Body of pancreas (tissue), 4 donors: ENCODE results near the gene TCIRG1. TPM values are rescaled to one million over a fixed set of nuclear protein-coding genes. Genes with fewer than 3 reads are reported as not detected.

Experiments
- ATAC-seq: fragments of 150-250 bp; one replicate; pipeline ENCODE4 v1.9.1; 2016
- DNase-seq, 4 donors: peaks; one replicate each; pipeline ENCODE4 v3.0.0-alpha.2; 2019
- H3K27ac ChIP-seq, 4 donors: fragments of 200-600 bp; sonication (generic); 1 replicate in 3 of 4; 2 replicates in 1 of 4; pipeline versions ENCODE4 v1.5.1 to v1.6.1; 2016 to 2019; ENCODE audit warnings: mild to moderate bottlenecking in 1 of 4, mixed read lengths in 1 of 4, moderate library complexity in 1 of 4
- H3K27me3 ChIP-seq, 2 donors: fragments of 200-600 bp; sonication (generic); one replicate each; pipeline ENCODE4 v1.6.0; 2016; ENCODE audit warnings: mild to moderate bottlenecking in 1 of 2
- H3K36me3 ChIP-seq, 2 donors: fragments of 200-600 bp; sonication (generic); replicated peaks in 1 of 2; 2 replicates each; pipeline ENCODE4 v1.5.1; 2016; ENCODE audit warnings: low read depth in 2 of 2; ENCODE audit not compliant: insufficient read depth in 1 of 2
- H3K4me1 ChIP-seq: fragments of 200-600 bp; sonication (generic); one replicate; pipeline ENCODE4 v1.6.0; 2016
- H3K4me3 ChIP-seq, 2 donors: fragments of 200-600 bp; sonication (generic); 1 replicate in 1 of 2; 2 replicates in 1 of 2; pipeline ENCODE4 v1.5.1; 2016 to 2019
- H3K9me3 ChIP-seq, 3 donors: fragments of 200-600 bp; sonication (generic); 1 replicate in 2 of 3; 2 replicates in 1 of 3; pipeline ENCODE4 v1.5.1; 2016
- POLR2A ChIP-seq, 3 donors: fragments of 450-650 bp; IDR thresholded peaks; one replicate each; pipeline ENCODE4 v1.6.1; 2016; ENCODE audit warnings: antibody characterized with exemption in 3 of 3, mild to moderate bottlenecking in 2 of 3
- WGBS, 2 donors: methylation state at CpG; one replicate each; pipeline ENCODE4 v1.1.5; 2017; 5-methylcytosine and 5-hydroxymethylcytosine counted together
- intact Hi-C: fragments of 100-400 bp; cut with DNase I; formaldehyde crosslinking; loops from one replicate; pipeline ENCODE4 v1.15.1; 2023
- total RNA-seq, 2 donors: library from RNA; depleted of rRNA; stranded (reverse); fragments of >200 nt; gene quantifications; one replicate each; pipeline ENCODE4 v1.1.0, GENCODE V29; 2016
- TF ChIP-seq, protein P1 (sequence below), 7 experiments: fragments of 450-650 bp in 4 of 7; fragments of 200-600 bp in 3 of 7; sonication (generic) in 3 of 7; IDR thresholded peaks; one replicate each; pipeline ENCODE4 v1.5.1; 2016 to 2019; ENCODE audit warnings: antibody characterized with exemption in 7 of 7

Gene TCIRG1
- total RNA-seq, 2 donors from 2014 or later: 488 to 798 TPM

DNA sequence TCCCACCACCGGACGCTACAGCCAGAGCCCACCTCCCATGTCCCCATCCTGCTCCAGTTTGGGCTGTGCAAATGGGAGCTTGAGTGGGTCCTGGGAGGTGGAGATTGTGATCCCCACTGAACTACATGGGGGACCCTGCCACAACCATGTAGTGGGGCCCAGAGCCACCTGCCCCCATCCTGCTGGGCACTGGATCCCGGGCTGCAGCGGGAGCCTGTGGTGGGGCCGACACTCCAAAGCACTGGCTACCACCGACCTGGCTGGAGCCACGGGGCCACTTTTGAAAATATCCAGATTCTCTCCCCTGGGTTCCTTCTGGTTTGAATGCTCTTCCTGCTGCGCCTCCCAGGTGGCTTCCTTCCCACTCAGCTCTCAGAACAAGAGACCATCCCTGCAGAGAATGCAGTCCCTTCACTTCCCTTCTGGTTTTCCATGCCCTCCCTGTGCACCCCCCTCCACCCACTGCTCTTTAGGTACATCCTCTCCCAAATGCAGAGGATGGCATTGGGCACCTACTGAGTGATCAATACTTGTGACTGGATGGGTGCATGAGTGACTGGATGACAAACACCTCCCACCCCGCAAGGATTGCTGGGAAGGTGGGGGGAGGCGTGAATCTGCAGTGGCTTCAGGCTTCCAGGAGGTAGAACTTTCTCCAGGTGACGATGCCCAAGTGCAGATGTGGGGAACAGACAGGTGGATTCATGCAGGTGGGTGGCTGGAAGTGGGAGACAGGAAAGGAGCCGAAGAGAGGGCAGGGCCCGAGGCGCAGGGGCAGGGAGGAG is 34.1 kb upstream of the TCIRG1 start:
- Histone ChIP-seq H3K4me3 (no peak overlapping the region), H3K27me3 (no peaks in the 10 kb centered on the region), H3K9me3 (no peaks in the 10 kb centered on the region), H3K4me1 (peaks cover 34% of the 10 kb centered on the region), H3K36me3 (no peaks in the 10 kb centered on the region), H3K27ac (no peak overlapping the region)
- DNase-seq (no peak), ATAC-seq (no peak)
- TF ChIP-seq, protein P1, sequence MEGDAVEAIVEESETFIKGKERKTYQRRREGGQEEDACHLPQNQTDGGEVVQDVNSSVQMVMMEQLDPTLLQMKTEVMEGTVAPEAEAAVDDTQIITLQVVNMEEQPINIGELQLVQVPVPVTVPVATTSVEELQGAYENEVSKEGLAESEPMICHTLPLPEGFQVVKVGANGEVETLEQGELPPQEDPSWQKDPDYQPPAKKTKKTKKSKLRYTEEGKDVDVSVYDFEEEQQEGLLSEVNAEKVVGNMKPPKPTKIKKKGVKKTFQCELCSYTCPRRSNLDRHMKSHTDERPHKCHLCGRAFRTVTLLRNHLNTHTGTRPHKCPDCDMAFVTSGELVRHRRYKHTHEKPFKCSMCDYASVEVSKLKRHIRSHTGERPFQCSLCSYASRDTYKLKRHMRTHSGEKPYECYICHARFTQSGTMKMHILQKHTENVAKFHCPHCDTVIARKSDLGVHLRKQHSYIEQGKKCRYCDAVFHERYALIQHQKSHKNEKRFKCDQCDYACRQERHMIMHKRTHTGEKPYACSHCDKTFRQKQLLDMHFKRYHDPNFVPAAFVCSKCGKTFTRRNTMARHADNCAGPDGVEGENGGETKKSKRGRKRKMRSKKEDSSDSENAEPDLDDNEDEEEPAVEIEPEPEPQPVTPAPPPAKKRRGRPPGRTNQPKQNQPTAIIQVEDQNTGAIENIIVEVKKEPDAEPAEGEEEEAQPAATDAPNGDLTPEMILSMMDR (IDR thresholded peaks at IDR 0.05): no peak
- TF ChIP-seq POLR2A (IDR thresholded peaks at IDR 0.05): no peak
- intact Hi-C loops: no loop called here
- 69 to 76% methylated on average over 10 to 14 of the region's 14 CpGs for WGBS, 2 donors

DNA sequence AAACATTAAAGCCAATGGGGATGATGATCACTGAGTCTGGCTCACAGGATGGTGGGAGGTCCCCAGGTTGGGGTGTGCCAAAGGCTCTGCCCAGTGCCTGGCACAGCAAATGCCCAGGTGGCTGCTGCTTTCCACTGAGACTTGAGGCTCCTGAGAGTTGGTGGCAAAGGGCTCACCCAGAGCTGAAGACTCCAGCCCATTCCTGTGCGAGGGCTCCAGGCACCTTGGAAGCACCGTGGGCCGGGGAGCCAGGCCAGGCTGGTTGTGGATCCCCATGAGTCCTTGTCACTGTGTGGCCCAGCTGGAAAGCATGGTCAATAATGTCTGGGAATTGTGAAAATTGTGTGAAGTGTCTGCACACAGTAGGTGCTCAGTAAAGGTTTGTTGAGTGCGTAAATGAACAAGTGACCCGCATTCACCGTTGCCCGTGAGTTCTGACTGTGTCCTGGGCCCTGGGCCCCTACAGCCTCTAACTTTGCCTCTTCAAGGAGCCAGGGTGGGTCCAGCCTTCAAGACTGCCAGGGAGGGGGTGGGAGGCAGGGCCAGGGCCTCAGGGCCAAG is 32.1 kb upstream of the TCIRG1 start:
- intact Hi-C loops: no loop called here
- Histone ChIP-seq H3K27ac (no peak overlapping the region), H3K9me3 (no peaks in the 10 kb centered on the region), H3K36me3 (no peaks in the 10 kb centered on the region), H3K27me3 (no peaks in the 10 kb centered on the region), H3K4me3 (no peak overlapping the region), H3K4me1 (peaks cover 53% of the 10 kb centered on the region)
- no peak for ATAC-seq
- 83 to 96% methylated on average over 3 to 7 of the region's 7 CpGs for WGBS, 2 donors
- no peak for TF ChIP-seq POLR2A (IDR thresholded peaks at IDR 0.05)
- TF ChIP-seq, protein P1 (IDR thresholded peaks at IDR 0.05): no peak
- DNase-seq: no peak

DNA sequence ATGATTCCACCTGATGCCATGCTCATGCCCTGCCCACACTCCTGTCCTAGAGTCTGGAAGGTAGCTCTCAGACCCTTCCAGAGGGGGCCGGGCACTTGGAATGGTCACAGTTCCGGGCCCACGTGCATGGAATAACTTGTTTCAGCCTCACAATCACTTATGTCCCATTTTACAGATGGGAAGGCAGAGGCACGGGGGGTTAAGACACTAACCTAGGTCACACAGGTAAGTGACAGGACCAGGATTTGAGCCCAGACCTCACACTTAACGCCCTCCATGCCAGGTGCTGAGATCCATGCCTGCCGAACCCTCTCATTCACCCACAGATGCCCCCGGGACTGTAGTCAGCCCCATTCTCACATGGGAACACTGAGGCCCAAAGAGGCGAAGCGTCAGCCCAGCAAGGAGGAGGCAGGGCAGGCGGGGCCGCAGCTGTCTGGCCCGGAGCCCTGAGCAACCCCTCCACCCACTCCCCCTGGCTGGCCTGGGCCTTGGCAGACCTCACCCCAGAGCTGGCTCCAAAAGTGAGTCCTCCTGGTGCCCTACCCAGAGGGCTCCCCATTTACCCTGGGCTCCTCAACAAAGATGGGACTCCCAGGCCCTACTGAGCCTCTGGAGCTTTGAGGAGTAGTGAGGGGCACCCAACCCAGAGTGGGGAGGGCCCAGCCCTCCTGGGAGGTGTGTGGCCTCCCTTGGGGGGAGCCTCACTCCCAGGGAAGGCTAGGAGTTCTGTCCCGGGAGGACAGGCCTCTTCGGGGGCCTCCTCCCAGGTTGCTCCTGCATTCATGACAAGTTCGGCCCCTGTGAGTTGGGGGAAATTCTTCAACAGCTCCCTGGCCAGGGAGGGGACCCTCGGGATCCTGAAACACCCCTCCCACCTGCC is 31.1 kb upstream of the TCIRG1 start:
- intact Hi-C loops: no loop called here
- DNase-seq: no peak

DNA sequence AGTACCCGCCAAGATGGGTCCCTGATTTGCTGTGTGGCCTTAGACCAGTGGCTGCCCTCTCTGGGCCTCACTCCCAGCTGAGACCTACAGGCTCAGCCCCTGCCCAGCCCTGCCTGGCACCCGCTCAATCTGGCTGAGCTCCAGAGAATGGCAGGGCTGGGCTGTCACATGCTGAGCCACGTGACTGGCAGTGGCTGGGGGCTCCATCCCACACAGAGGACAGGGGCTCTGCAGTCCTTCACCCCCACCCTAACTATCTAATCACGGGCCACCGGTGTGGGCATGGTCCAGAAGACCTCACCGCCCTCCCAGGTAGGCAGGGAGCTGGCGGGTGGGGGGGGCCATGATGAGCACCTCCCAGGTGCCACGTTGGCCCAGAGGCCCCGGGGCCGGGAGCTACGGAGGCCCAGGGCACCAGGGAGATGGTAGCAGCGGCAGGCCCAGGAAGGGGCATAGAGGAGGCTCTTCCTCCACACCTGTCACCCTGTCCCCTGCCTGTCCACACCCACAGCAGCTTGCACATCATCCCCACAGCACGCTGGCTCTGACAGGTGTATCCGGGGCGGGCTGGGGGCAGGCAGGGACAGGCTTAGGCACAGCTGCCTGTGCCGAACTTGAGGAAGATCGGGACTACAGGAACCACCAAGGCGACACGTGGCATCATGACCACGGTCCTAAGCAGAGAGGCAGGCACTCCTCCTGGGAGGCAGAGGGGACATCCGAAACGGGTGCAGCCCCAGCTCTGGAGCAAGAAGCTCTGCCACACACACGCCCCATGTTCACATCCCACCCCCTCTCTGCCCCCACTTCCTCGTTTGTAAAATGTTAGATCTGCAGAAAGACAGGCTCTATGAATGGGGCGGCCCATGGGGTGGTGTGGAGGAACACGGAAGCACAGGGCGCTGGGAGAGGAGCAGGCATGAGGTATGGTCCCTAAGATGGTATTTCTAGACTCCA is 30.2 kb upstream of the TCIRG1 start:
- intact Hi-C loops: no loop called here
- no peak for ATAC-seq

More for the DNA sequence above, 31.1 kb upstream of the TCIRG1 start:
- Histone ChIP-seq H3K36me3 (no peaks in the 10 kb centered on the region), H3K27ac (peak overlapping the region in 3 of 4 donors; percentile 48 to 92 (median 88)), H3K27me3 (no peaks in the 10 kb centered on the region), H3K4me3 (no peak overlapping the region), H3K4me1 (peaks cover 58% of the 10 kb centered on the region), H3K9me3 (no peaks in the 10 kb centered on the region)
- no peak for ATAC-seq
- 84 to 85% methylated on average over 3 to 15 of the region's 16 CpGs for WGBS, 2 donors
- TF ChIP-seq, protein P1 (IDR thresholded peaks at IDR 0.05): no peak
- TF ChIP-seq POLR2A (IDR thresholded peaks at IDR 0.05): no peak

More for the DNA sequence above, 30.2 kb upstream of the TCIRG1 start:
- Histone ChIP-seq H3K27me3 (no peaks in the 10 kb centered on the region), H3K9me3 (no peaks in the 10 kb centered on the region), H3K4me3 (no peak overlapping the region), H3K4me1 (peaks cover 63% of the 10 kb centered on the region), H3K27ac (peak overlapping the region; percentile 48 to 92 (median 88)), H3K36me3 (no peaks in the 10 kb centered on the region)
- peak; percentile 56 to 77 (median 67) for DNase-seq
- no peak for TF ChIP-seq POLR2A (IDR thresholded peaks at IDR 0.05)
- TF ChIP-seq, protein P1 (IDR thresholded peaks at IDR 0.05): no peak
- WGBS, 2 donors: 43 to 46% methylated on average over 13 to 25 of the region's 27 CpGs
